ENCODE measurements around the gene CNTD1. TPM values are rescaled to one million over a fixed set of nuclear protein-coding genes. Genes with fewer than 3 reads are reported as not detected.
A peak's percentile ranks its signal among the peaks of the same experiment; 100 is the strongest.
"Not testable (repeated sequence)": the region's sequence is repeated elsewhere in the genome, so short reads cannot be mapped to it uniquely, and the experiment has no call there.

Gene CNTD1
- 0.70 TPM for polyA plus RNA-seq (ENCODE audit: insufficient read length)

GRCh38 chr17:42798383-42799380, at the start of gene CNTD1, which contains the start of gene COA3:
Gene CNTD1 (plus strand): TSS chr17:42798861. CDS start chr17:42799068, 207 bp downstream.
Gene COA3 (minus strand): TSS chr17:42798704. CDS start chr17:42798681, 23 bp downstream.
- peak; percentile 86 for DNase-seq

- no peak for DNase-seq
Measured at GRCh38 chr17:42748908-42749798, 49.5 kb upstream of the CNTD1 start.

GRCh38 chr17:42750739-42751344, 47.8 kb upstream of the CNTD1 start:
- DNase-seq: no peak

GRCh38 chr17:42751628-42752027, 47.0 kb upstream of the CNTD1 start:
- no peak for DNase-seq

GRCh38 chr17:42754782-42755181, 43.9 kb upstream of the CNTD1 start:
- no peak for DNase-seq

- no peak for DNase-seq
Measured at GRCh38 chr17:42759982-42760651, 38.5 kb upstream of the CNTD1 start.

- DNase-seq: no peak
Measured at GRCh38 chr17:42760652-42761581, 37.7 kb upstream of the CNTD1 start, which contains the start of gene RAMP2. Gene RAMP2 (plus strand): TSS chr17:42761227. CDS start chr17:42761262, 35 bp downstream.

- DNase-seq: no peak
Measured at GRCh38 chr17:42761638-42762037, 37.0 kb upstream of the CNTD1 start.

- DNase-seq: no peak
Measured at GRCh38 chr17:42766124-42766523, 32.5 kb upstream of the CNTD1 start.

GRCh38 chr17:42767512-42767911, 31.1 kb upstream of the CNTD1 start:
- DNase-seq: no peak

GRCh38 chr17:42768006-42768405, 30.7 kb upstream of the CNTD1 start:
- DNase-seq: not testable (repeated sequence)

- DNase-seq: not testable (repeated sequence)
Measured at GRCh38 chr17:42769964-42770363, 28.7 kb upstream of the CNTD1 start.

GRCh38 chr17:42772945-42773289, 25.7 kb upstream of the CNTD1 start:
- DNase-seq: no peak

- peak; percentile 84 for DNase-seq
Measured at GRCh38 chr17:42773290-42774035, 25.2 kb upstream of the CNTD1 start, which contains the start of gene VPS25. Gene VPS25 (plus strand): TSS chr17:42773449. CDS start chr17:42773476, 27 bp downstream.

GRCh38 chr17:42774066-42774745, 24.5 kb upstream of the CNTD1 start:
- no peak for DNase-seq

- no peak for DNase-seq
Measured at GRCh38 chr17:42775534-42776098, 23.0 kb upstream of the CNTD1 start.

GRCh38 chr17:42778570-42778969, 20.1 kb upstream of the CNTD1 start:
- no peak for DNase-seq

GRCh38 chr17:42779304-42779935, 19.2 kb upstream of the CNTD1 start:
- DNase-seq: no peak

Data from hindlimb muscle (tissue), 1 donor.